ENCODE results near the gene APEX2. TPM values are rescaled to one million over a fixed set of nuclear protein-coding genes. Genes with fewer than 3 reads are reported as not detected.

The APEX2 gene
- polyA plus RNA-seq, 1 donor from 2014 or later: 3.0 TPM

- Histone ChIP-seq H3K79me2 (replicated peaks; ENCODE audit: insufficient read depth, low read length) (no peaks in the 10 kb centered on the region), H3K9me3 (ENCODE audit: low read length) (no peaks in the 10 kb centered on the region), H2AFZ (ENCODE audit: low read depth, low read length) (no peak overlapping the region), H4K20me1 (ENCODE audit: insufficient read depth) (no peaks in the 10 kb centered on the region), H3K4me3 (ENCODE audit: low read length) (no peak overlapping the region), H3K27me3 (ENCODE audit: insufficient read depth, low read depth, low read length) (no peaks in the 10 kb centered on the region), H3K27ac (ENCODE audit: low read length) (no peak overlapping the region), H3K9ac (ENCODE audit: low read length) (no peak overlapping the region), H3K4me2 (ENCODE audit: low read length) (no peak overlapping the region), H3K36me3 (ENCODE audit: insufficient read depth, low read length) (no peaks in the 10 kb centered on the region), H3F3A (ENCODE audit: insufficient read depth, low read length, poor library complexity, severe bottlenecking) (no peaks in the 10 kb centered on the region), H3K9me2 (ENCODE audit: insufficient read depth, low read length) (no peaks in the 10 kb centered on the region)
- TF ChIP-seq RAD21 (conservative IDR thresholded peaks at IDR 0.05): no peak
- TF ChIP-seq EZH2 (IDR thresholded peaks at IDR 0.05; ENCODE audit: borderline replicate concordance, insufficient read depth, low read length, poor library complexity, severe bottlenecking): no peak
- no peak for TF ChIP-seq SMC3 (conservative IDR thresholded peaks at IDR 0.05; ENCODE audit: poor library complexity)
Observed at GRCh38 chrX:55006827-55007621, 6.9 kb downstream of the APEX2 start.

- Histone ChIP-seq H3K4me2 (ENCODE audit: low read length) (no peak overlapping the region), H2AFZ (ENCODE audit: low read depth, low read length) (no peak overlapping the region), H3K27me3 (ENCODE audit: insufficient read depth, low read depth, low read length) (no peaks in the 10 kb centered on the region), H3K27ac (ENCODE audit: low read length) (no peak overlapping the region), H3K4me3 (ENCODE audit: low read length) (no peak overlapping the region), H3K9me2 (ENCODE audit: insufficient read depth, low read length) (no peaks in the 10 kb centered on the region), H4K20me1 (ENCODE audit: insufficient read depth) (no peaks in the 10 kb centered on the region), H3K36me3 (ENCODE audit: insufficient read depth, low read length) (no peaks in the 10 kb centered on the region), H3K9ac (ENCODE audit: low read length) (no peak overlapping the region), H3K9me3 (ENCODE audit: low read length) (no peaks in the 10 kb centered on the region), H3K79me2 (replicated peaks; ENCODE audit: insufficient read depth, low read length) (no peaks in the 10 kb centered on the region), H3F3A (ENCODE audit: insufficient read depth, low read length, poor library complexity, severe bottlenecking) (no peaks in the 10 kb centered on the region)
- TF ChIP-seq EZH2 (IDR thresholded peaks at IDR 0.05; ENCODE audit: borderline replicate concordance, insufficient read depth, low read length, poor library complexity, severe bottlenecking) (no peak), RAD21 (conservative IDR thresholded peaks at IDR 0.05) (no peak), EP300 (conservative IDR thresholded peaks at IDR 0.05; ENCODE audit: poor library complexity, severe bottlenecking) (no peak), TAF1 (IDR thresholded peaks at IDR 0.05; ENCODE audit: low read depth) (no peak), MXI1 (conservative IDR thresholded peaks at IDR 0.05; ENCODE audit: poor library complexity, severe bottlenecking) (no peak), SMC3 (conservative IDR thresholded peaks at IDR 0.05; ENCODE audit: poor library complexity) (no peak), POLR2AphosphoS5 (IDR thresholded peaks at IDR 0.05) (no peak)
- TF ChIP-seq, protein P1, sequence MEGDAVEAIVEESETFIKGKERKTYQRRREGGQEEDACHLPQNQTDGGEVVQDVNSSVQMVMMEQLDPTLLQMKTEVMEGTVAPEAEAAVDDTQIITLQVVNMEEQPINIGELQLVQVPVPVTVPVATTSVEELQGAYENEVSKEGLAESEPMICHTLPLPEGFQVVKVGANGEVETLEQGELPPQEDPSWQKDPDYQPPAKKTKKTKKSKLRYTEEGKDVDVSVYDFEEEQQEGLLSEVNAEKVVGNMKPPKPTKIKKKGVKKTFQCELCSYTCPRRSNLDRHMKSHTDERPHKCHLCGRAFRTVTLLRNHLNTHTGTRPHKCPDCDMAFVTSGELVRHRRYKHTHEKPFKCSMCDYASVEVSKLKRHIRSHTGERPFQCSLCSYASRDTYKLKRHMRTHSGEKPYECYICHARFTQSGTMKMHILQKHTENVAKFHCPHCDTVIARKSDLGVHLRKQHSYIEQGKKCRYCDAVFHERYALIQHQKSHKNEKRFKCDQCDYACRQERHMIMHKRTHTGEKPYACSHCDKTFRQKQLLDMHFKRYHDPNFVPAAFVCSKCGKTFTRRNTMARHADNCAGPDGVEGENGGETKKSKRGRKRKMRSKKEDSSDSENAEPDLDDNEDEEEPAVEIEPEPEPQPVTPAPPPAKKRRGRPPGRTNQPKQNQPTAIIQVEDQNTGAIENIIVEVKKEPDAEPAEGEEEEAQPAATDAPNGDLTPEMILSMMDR (IDR thresholded peaks at IDR 0.05; ENCODE audit: poor library complexity, severe bottlenecking): no peak
- TF ChIP-seq, protein P2, sequence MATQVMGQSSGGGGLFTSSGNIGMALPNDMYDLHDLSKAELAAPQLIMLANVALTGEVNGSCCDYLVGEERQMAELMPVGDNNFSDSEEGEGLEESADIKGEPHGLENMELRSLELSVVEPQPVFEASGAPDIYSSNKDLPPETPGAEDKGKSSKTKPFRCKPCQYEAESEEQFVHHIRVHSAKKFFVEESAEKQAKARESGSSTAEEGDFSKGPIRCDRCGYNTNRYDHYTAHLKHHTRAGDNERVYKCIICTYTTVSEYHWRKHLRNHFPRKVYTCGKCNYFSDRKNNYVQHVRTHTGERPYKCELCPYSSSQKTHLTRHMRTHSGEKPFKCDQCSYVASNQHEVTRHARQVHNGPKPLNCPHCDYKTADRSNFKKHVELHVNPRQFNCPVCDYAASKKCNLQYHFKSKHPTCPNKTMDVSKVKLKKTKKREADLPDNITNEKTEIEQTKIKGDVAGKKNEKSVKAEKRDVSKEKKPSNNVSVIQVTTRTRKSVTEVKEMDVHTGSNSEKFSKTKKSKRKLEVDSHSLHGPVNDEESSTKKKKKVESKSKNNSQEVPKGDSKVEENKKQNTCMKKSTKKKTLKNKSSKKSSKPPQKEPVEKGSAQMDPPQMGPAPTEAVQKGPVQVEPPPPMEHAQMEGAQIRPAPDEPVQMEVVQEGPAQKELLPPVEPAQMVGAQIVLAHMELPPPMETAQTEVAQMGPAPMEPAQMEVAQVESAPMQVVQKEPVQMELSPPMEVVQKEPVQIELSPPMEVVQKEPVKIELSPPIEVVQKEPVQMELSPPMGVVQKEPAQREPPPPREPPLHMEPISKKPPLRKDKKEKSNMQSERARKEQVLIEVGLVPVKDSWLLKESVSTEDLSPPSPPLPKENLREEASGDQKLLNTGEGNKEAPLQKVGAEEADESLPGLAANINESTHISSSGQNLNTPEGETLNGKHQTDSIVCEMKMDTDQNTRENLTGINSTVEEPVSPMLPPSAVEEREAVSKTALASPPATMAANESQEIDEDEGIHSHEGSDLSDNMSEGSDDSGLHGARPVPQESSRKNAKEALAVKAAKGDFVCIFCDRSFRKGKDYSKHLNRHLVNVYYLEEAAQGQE (IDR thresholded peaks at IDR 0.05; ENCODE audit: borderline replicate concordance): no peak
Observed at GRCh38 chrX:55007656-55008055, 7.5 kb downstream of the APEX2 start.
